Muscle layer of colon (tissue), 2 donors: ENCODE measurements around the gene ZFAND5.

Experiments
- H3K27ac ChIP-seq: one replicate; pipeline ENCODE4 v1.7.0; 2013; ENCODE audit warnings: low read depth, mild to moderate bottlenecking, low read length, moderate library complexity
- H3K27me3 ChIP-seq, 2 donors: one replicate each; pipeline ENCODE4 v1.7.0; 2013; ENCODE audit warnings: low read length in 2 of 2, mild to moderate bottlenecking in 2 of 2; ENCODE audit not compliant: insufficient read depth in 2 of 2, control insufficient read depth in 1 of 2
- H3K36me3 ChIP-seq: one replicate; pipeline ENCODE4 v1.7.0; 2013; ENCODE audit warnings: mild to moderate bottlenecking, low read length; ENCODE audit not compliant: insufficient read depth
- H3K4me1 ChIP-seq: one replicate; pipeline ENCODE4 v1.7.0; 2013; ENCODE audit warnings: mild to moderate bottlenecking, low read length; ENCODE audit not compliant: insufficient read depth
- H3K4me3 ChIP-seq, 2 donors: one replicate each; pipeline ENCODE4 v1.7.0; 2013; ENCODE audit warnings: low read length in 2 of 2, low read depth in 1 of 2, mild to moderate bottlenecking in 1 of 2, moderate library complexity in 1 of 2
- H3K9ac ChIP-seq: one replicate; pipeline ENCODE4 v1.7.0; 2013; ENCODE audit warnings: low read length
- H3K9me3 ChIP-seq: one replicate; pipeline ENCODE4 v1.7.0; 2013; ENCODE audit warnings: mild to moderate bottlenecking, low read length
- donor health status: abdominal sarcoma.
- donor health status: Adenocarcinoma of cecum.

The ZFAND5 gene

GRCh38 chr9:72361217-72361616 lies 3.8 kb downstream of the ZFAND5 start:
- H3K27ac ChIP-seq, result peak overlapping the region; percentile 100
- H3K4me1 ChIP-seq, result peaks cover 57% of the 10 kb centered on the region
- H3K9me3 ChIP-seq, result no peaks in the 10 kb centered on the region
- no peaks in the 10 kb centered on the region for H3K27me3 ChIP-seq
- H3K36me3 ChIP-seq, result peaks cover 28% of the 10 kb centered on the region
- peak overlapping the region; percentile 10 to 44 for H3K4me3 ChIP-seq
- H3K9ac ChIP-seq, result peak overlapping the region; percentile 99

GRCh38 chr9:72360324-72360723 lies 4.7 kb downstream of the ZFAND5 start:
- Histone ChIP-seq H3K36me3 (peaks cover 37% of the 10 kb centered on the region), H3K27me3 (no peaks in the 10 kb centered on the region), H3K9ac (no peak overlapping the region), H3K4me1 (peaks cover 61% of the 10 kb centered on the region), H3K4me3 (no peak overlapping the region), H3K9me3 (no peaks in the 10 kb centered on the region), H3K27ac (no peak overlapping the region)

GRCh38 chr9:72356041-72356582 lies 8.9 kb downstream of the ZFAND5 start:
- H3K27me3 ChIP-seq, result no peaks in the 10 kb centered on the region
- no peak overlapping the region for H3K4me3 ChIP-seq
- H3K9me3 ChIP-seq, result no peaks in the 10 kb centered on the region
- peaks cover 57% of the 10 kb centered on the region for H3K36me3 ChIP-seq
- no peak overlapping the region for H3K9ac ChIP-seq
- peak overlapping the region; percentile 3 for H3K27ac ChIP-seq
- H3K4me1 ChIP-seq, result peaks cover 66% of the 10 kb centered on the region

- Histone ChIP-seq H3K4me1 (peaks cover 57% of the 10 kb centered on the region), H3K9ac (no peak overlapping the region), H3K27me3 (no peaks in the 10 kb centered on the region), H3K27ac (no peak overlapping the region), H3K9me3 (no peaks in the 10 kb centered on the region), H3K4me3 (peak overlapping the region in 1 of 2 donors; percentile 7), H3K36me3 (peaks cover 50% of the 10 kb centered on the region)
Measured at GRCh38 chr9:72355153-72355552, 9.9 kb downstream of the ZFAND5 start.

- peaks cover 52% of the 10 kb centered on the region for H3K4me1 ChIP-seq
- peak overlapping the region in 1 of 2 donors; percentile 7 for H3K4me3 ChIP-seq
- no peaks in the 10 kb centered on the region for H3K27me3 ChIP-seq
- peaks cover 45% of the 10 kb centered on the region for H3K36me3 ChIP-seq
- no peak overlapping the region for H3K9ac ChIP-seq
- H3K27ac ChIP-seq, result no peak overlapping the region
- no peaks in the 10 kb centered on the region for H3K9me3 ChIP-seq
Measured at GRCh38 chr9:72354704-72355103, 10.3 kb downstream of the ZFAND5 start.

GRCh38 chr9:72353455-72354116 lies 11.4 kb downstream of the ZFAND5 start:
- Histone ChIP-seq H3K9ac (no peak overlapping the region), H3K4me3 (no peak overlapping the region), H3K4me1 (peaks cover 41% of the 10 kb centered on the region), H3K27me3 (no peaks in the 10 kb centered on the region), H3K9me3 (no peaks in the 10 kb centered on the region), H3K36me3 (peaks cover 34% of the 10 kb centered on the region), H3K27ac (no peak overlapping the region)

GRCh38 chr9:72352911-72353388 lies 12.1 kb downstream of the ZFAND5 start:
- Histone ChIP-seq H3K4me3 (no peak overlapping the region), H3K36me3 (peaks cover 34% of the 10 kb centered on the region), H3K9me3 (no peaks in the 10 kb centered on the region), H3K4me1 (peaks cover 35% of the 10 kb centered on the region), H3K27ac (no peak overlapping the region), H3K9ac (no peak overlapping the region), H3K27me3 (no peaks in the 10 kb centered on the region)

GRCh38 chr9:72351538-72352453 lies 13.2 kb downstream of the ZFAND5 start:
- no peaks in the 10 kb centered on the region for H3K27me3 ChIP-seq
- H3K27ac ChIP-seq, result no peak overlapping the region
- H3K36me3 ChIP-seq, result peaks cover 34% of the 10 kb centered on the region
- peaks cover 24% of the 10 kb centered on the region for H3K4me1 ChIP-seq
- no peak overlapping the region for H3K4me3 ChIP-seq
- H3K9ac ChIP-seq, result no peak overlapping the region
- no peaks in the 10 kb centered on the region for H3K9me3 ChIP-seq

GRCh38 chr9:72349911-72350310 lies 15.1 kb downstream of the ZFAND5 start:
- H3K27ac ChIP-seq, result no peak overlapping the region
- H3K9ac ChIP-seq, result no peak overlapping the region
- peaks cover 16% of the 10 kb centered on the region for H3K36me3 ChIP-seq
- H3K27me3 ChIP-seq, result no peaks in the 10 kb centered on the region
- H3K4me3 ChIP-seq, result no peak overlapping the region
- peaks cover 14% of the 10 kb centered on the region for H3K4me1 ChIP-seq
- no peaks in the 10 kb centered on the region for H3K9me3 ChIP-seq

GRCh38 chr9:72349240-72349639 lies 15.8 kb downstream of the ZFAND5 start:
- H3K9ac ChIP-seq, result no peak overlapping the region
- H3K36me3 ChIP-seq, result peaks cover 10% of the 10 kb centered on the region
- no peaks in the 10 kb centered on the region for H3K9me3 ChIP-seq
- H3K27me3 ChIP-seq, result no peaks in the 10 kb centered on the region
- H3K4me1 ChIP-seq, result peaks cover 8% of the 10 kb centered on the region
- no peak overlapping the region for H3K4me3 ChIP-seq
- H3K27ac ChIP-seq, result no peak overlapping the region

- Histone ChIP-seq H3K27ac (no peak overlapping the region), H3K9ac (no peak overlapping the region), H3K4me3 (no peak overlapping the region), H3K4me1 (no peaks in the 10 kb centered on the region), H3K9me3 (no peaks in the 10 kb centered on the region), H3K36me3 (no peaks in the 10 kb centered on the region), H3K27me3 (no peaks in the 10 kb centered on the region)
Measured at GRCh38 chr9:72346333-72346732, 18.7 kb downstream of the ZFAND5 start.
